Measurements from ENCODE around the gene ORC4.
"Not testable (repeated sequence)": the region's sequence is repeated elsewhere in the genome, so short reads cannot be mapped to it uniquely, and the experiment has no call there.

The ORC4 gene

DNA sequence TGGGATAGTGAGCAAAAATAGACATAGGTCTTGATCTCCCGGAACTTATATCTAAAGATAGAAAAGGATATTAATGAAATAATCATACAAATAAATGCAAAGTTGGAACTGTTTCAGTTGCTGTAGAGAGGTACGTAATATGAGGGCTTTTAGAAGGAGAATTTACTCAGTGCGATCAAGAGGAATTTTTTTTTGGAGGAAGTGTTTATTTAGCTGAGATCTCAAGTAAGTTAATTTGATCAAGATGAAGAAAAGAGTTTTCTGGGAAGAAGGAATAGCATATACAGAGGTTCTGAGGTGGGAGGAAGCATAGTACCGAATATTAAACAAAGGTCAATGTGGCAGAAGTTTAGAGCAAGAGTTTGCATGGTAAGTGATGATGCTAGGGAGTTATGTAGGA, 11.7 kb upstream of the ORC4 start:
- Histone ChIP-seq H3K36me3 (ENCODE audit: control insufficient read depth, insufficient read depth, low read length) (no peaks in the 10 kb centered on the region), H3K4me3 (ENCODE audit: low read length) (no peak overlapping the region), H3K9ac (ENCODE audit: low read length) (no peak overlapping the region), H3K4me1 (ENCODE audit: control insufficient read depth, insufficient read depth, low read length) (peaks cover 8% of the 10 kb centered on the region), H3K27me3 (ENCODE audit: control insufficient read depth, insufficient read depth, low read length) (no peaks in the 10 kb centered on the region), H3K9me3 (ENCODE audit: control insufficient read depth, low read length) (no peaks in the 10 kb centered on the region)

DNA sequence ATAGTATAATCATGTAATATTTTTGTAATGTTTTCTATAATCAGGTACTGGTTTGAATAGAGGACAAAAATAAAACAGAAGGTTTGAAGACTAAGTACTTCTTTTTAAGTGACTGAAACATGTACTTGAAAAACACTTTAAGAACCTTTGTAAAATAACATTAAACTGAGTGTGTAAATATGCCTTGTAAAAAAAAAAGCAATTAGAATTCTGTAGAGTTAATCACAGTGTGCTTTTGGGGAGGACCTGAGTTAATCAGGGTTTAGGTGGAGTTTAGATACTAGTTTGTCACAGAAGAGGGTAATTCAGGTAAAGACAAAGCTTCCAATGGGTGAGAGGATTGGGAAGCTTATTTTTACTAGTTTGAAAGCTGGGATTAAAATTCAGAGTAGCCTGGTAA, 10.6 kb upstream of the ORC4 start:
- H3K9ac ChIP-seq (ENCODE audit: low read length) = no peak overlapping the region
- H3K36me3 ChIP-seq (ENCODE audit: control insufficient read depth, insufficient read depth, low read length) = no peaks in the 10 kb centered on the region
- no peaks in the 10 kb centered on the region for H3K27me3 ChIP-seq (ENCODE audit: control insufficient read depth, insufficient read depth, low read length)
- no peak overlapping the region for H3K4me3 ChIP-seq (ENCODE audit: low read length)
- peaks cover 8% of the 10 kb centered on the region for H3K4me1 ChIP-seq (ENCODE audit: control insufficient read depth, insufficient read depth, low read length)
- H3K9me3 ChIP-seq (ENCODE audit: control insufficient read depth, low read length) = no peaks in the 10 kb centered on the region

DNA sequence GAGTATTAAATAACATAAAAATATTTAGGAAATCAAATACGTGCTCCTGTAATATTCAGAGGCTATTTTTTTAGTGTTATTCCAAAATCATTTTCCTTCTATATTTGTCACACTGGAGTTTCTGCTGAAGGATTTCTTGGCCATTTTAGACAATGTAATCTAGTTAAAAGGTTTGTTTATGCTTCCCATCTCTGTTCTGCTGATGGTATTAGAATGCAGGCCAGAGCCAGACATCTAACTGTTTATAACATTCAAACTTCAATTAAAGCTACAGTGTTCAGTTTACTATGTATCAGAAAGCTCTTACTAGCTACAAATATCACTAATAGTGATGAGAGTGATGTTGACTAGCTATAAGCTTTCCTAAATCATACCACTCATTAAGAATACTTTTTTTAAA, 8.2 kb upstream of the ORC4 start:
- Histone ChIP-seq H3K4me1 (ENCODE audit: control insufficient read depth, insufficient read depth, low read length) (peaks cover 10% of the 10 kb centered on the region), H3K27me3 (ENCODE audit: control insufficient read depth, insufficient read depth, low read length) (no peaks in the 10 kb centered on the region), H3K4me3 (ENCODE audit: low read length) (no peak overlapping the region), H3K9me3 (ENCODE audit: control insufficient read depth, low read length) (no peaks in the 10 kb centered on the region), H3K36me3 (ENCODE audit: control insufficient read depth, insufficient read depth, low read length) (no peaks in the 10 kb centered on the region), H3K9ac (ENCODE audit: low read length) (no peak overlapping the region)

DNA sequence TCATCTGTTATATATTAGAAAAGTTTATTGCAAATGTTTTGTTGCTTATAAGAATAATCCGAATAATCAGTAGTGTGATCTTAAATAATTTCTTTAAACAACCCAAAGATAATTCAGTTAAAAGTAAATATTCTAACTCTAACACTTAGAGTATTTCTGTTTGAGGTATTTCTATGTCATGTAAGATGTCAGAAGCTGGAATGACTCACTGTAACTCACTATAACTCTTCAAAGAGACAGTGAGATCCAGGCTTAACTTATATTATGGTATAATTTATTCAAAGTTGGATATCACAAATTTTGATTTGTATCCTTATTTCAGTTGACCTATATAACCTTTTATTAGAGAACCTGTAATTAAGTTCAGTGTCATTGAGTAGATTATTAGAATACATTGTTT, 7.3 kb upstream of the ORC4 start:
- no peaks in the 10 kb centered on the region for H3K9me3 ChIP-seq (ENCODE audit: control insufficient read depth, low read length)
- H3K36me3 ChIP-seq (ENCODE audit: control insufficient read depth, insufficient read depth, low read length) = no peaks in the 10 kb centered on the region
- H3K4me1 ChIP-seq (ENCODE audit: control insufficient read depth, insufficient read depth, low read length) = peaks cover 12% of the 10 kb centered on the region
- H3K4me3 ChIP-seq (ENCODE audit: low read length) = no peak overlapping the region
- no peak overlapping the region for H3K9ac ChIP-seq (ENCODE audit: low read length)
- no peaks in the 10 kb centered on the region for H3K27me3 ChIP-seq (ENCODE audit: control insufficient read depth, insufficient read depth, low read length)

DNA sequence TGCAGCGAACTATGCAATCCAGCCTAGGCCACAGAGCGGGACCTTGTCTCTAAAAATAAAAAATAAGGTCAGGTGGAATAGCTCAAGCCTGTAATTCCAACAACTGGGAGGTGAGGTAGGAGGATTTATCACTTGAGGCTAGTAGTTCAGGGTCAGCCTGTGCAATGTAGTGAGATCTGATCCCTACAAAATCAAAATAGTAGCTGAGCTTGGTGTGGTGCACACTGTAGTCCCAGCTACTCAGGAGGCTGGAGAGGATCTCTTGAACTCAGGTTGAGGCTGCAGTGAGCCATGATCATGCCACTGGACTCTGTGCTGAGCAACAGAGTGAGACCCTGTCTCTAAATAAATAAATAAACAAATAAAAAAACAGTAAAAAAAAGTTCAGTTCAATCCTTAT, 6.0 kb upstream of the ORC4 start:
- peaks cover 4% of the 10 kb centered on the region for H3K4me1 ChIP-seq (ENCODE audit: control insufficient read depth, insufficient read depth, low read length)
- no peak overlapping the region for H3K9ac ChIP-seq (ENCODE audit: low read length)
- H3K4me3 ChIP-seq (ENCODE audit: low read length) = no peak overlapping the region
- H3K27me3 ChIP-seq (ENCODE audit: control insufficient read depth, insufficient read depth, low read length) = no peaks in the 10 kb centered on the region
- no peaks in the 10 kb centered on the region for H3K9me3 ChIP-seq (ENCODE audit: control insufficient read depth, low read length)
- no peaks in the 10 kb centered on the region for H3K36me3 ChIP-seq (ENCODE audit: control insufficient read depth, insufficient read depth, low read length)

DNA sequence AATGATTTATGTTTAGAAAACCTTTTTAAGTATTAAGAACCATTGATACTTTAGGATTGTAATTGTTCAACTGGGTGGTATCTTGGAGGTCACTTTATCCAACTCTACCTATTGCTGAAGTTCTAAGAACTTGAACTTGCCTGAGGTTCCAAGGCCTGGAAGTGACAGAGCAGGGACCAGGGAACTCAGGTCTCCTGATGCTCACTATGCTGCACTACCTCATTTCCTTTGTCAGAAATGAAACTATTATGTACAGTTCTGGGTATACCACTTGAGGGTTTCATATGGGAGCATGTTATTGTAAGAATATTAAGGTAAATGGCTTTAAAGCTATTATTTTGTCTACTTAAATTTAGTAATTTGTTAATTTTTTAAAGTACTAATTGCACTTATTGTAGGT, 3.3 kb upstream of the ORC4 start:
- Histone ChIP-seq H3K4me3 (ENCODE audit: low read length) (no peak overlapping the region), H3K4me1 (ENCODE audit: control insufficient read depth, insufficient read depth, low read length) (peaks cover 7% of the 10 kb centered on the region), H3K36me3 (ENCODE audit: control insufficient read depth, insufficient read depth, low read length) (no peaks in the 10 kb centered on the region)

DNA sequence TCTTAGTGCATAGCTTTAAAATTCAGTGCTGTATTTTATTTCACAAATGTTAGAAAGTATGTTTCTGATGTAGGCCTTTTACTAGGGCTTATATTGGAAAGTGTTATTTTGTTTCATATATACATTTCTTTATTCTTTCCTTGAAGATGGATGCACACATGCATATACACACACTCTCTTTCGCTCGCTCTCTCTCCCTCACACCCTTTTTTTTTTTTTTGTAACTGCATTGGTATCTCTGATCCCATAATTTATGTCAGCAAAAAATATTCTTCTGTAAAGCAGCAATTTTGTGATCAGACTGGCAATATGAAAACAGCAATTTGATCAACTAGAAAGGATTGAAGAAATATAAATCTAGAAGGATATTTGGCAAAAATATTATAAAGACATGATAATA, 2.3 kb upstream of the ORC4 start:
- H3K9ac ChIP-seq (ENCODE audit: low read length) = no peak overlapping the region
- H3K27me3 ChIP-seq (ENCODE audit: control insufficient read depth, insufficient read depth, low read length) = no peaks in the 10 kb centered on the region
- H3K9me3 ChIP-seq (ENCODE audit: control insufficient read depth, low read length) = no peaks in the 10 kb centered on the region
- no peak overlapping the region for H3K4me3 ChIP-seq (ENCODE audit: low read length)
- H3K36me3 ChIP-seq (ENCODE audit: control insufficient read depth, insufficient read depth, low read length) = no peaks in the 10 kb centered on the region
- H3K4me1 ChIP-seq (ENCODE audit: control insufficient read depth, insufficient read depth, low read length) = peaks cover 7% of the 10 kb centered on the region

More for the DNA sequence above, 3.3 kb upstream of the ORC4 start:
- H3K9ac ChIP-seq (ENCODE audit: low read length) = no peak overlapping the region
- H3K27me3 ChIP-seq (ENCODE audit: control insufficient read depth, insufficient read depth, low read length) = no peaks in the 10 kb centered on the region
- no peaks in the 10 kb centered on the region for H3K9me3 ChIP-seq (ENCODE audit: control insufficient read depth, low read length)

DNA sequence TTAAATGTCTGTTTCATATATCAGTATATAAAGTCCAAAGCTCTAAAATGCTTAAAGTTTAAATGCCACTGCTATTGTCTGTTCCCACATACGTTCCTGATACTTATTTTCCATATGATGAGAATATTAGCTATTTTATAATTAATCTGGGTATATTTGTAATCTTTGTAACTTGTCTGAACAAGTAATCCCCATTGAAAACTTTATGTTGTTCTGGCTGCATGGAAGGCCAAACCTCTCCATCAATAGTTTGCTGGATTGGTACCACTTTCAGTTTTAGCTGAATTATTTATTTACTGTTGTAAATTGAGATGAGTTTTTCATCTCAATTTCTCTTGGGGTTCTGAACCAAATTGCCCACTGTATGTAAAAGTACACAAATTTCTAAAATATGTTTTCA, 1.8 kb upstream of the ORC4 start:
- Histone ChIP-seq H3K36me3 (ENCODE audit: control insufficient read depth, insufficient read depth, low read length) (no peaks in the 10 kb centered on the region), H3K27me3 (ENCODE audit: control insufficient read depth, insufficient read depth, low read length) (no peaks in the 10 kb centered on the region), H3K4me3 (ENCODE audit: low read length) (no peak overlapping the region), H3K9ac (ENCODE audit: low read length) (peak overlapping the region; percentile 97), H3K4me1 (ENCODE audit: control insufficient read depth, insufficient read depth, low read length) (peaks cover 7% of the 10 kb centered on the region), H3K9me3 (ENCODE audit: control insufficient read depth, low read length) (no peaks in the 10 kb centered on the region)

DNA sequence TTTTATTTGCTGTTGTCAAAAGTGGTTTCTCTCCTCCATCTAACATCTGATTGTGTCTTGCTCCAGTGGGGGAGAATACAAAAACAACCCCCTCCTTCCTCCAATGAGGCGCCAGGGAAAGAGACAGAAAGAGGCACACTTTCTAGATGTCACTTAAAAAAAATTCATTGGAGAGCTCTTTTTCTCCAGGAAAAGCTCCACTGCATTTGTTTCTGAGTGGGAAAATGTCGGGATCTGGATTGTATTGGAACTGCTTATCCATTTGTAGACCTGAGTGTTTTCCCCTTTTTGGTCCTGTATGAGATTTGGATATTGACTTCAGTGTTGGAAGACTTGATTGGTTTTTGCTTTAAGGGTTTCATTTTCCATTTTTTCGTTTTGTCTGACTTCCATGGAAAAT, 1.3 kb upstream of the ORC4 start:
- Histone ChIP-seq H3K4me1 (ENCODE audit: control insufficient read depth, insufficient read depth, low read length) (peaks cover 7% of the 10 kb centered on the region), H3K4me3 (ENCODE audit: low read length) (peak overlapping the region; percentile 90), H3K27me3 (ENCODE audit: control insufficient read depth, insufficient read depth, low read length) (no peaks in the 10 kb centered on the region), H3K9me3 (ENCODE audit: control insufficient read depth, low read length) (no peaks in the 10 kb centered on the region), H3K36me3 (ENCODE audit: control insufficient read depth, insufficient read depth, low read length) (no peaks in the 10 kb centered on the region), H3K9ac (ENCODE audit: low read length) (peak overlapping the region; percentile 97)

DNA sequence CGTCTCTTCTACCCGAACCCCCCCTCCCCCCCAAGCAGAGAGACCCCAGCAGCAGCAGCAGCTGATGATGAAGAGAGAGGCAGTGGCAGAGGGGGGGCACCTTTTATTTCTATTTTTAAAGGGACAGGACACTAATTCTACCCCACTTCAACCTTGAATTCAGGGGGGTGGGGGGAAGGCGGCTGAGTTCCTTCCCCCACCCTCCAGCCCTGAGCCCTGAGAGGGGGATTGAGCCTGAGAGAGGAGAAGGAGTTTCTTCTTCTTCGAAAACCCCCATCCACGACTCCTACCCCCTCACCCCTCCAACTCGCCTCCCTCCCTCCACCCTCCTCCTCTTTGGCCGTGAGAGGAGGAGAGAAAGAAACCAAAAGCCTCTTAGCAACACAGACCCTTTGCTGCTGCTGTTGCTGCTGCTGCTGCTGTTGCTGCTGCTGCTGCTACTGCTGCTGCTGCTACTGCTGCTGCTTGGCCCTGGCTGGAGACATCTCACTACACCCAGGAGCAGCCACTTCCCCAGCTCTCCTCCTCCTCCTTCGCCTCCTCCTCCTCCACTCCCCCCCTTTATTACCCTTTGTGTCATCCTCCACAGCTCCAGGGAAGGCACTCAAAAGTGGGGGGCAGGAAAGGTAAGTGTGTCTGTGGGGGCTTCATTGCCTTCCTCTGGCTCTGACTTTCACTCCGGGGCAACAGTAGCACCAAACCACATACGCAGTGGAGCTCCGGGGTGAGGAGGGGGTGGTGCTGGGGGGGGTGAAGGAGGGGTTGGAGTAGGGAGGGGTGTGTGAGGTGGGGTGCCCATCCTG, 723 bp upstream of the ORC4 start, which contains the start of gene MBD5:
MBD5 (plus strand) TSS at position 33 of the 803 bp plus-strand sequence.
- H3K4me3 ChIP-seq (ENCODE audit: low read length) = peak within 1 kb of the TSS; percentile 90
- no peaks in the 10 kb centered on the region for H3K36me3 ChIP-seq (ENCODE audit: control insufficient read depth, insufficient read depth, low read length)
- H3K27me3 ChIP-seq (ENCODE audit: control insufficient read depth, insufficient read depth, low read length) = no peaks in the 10 kb centered on the region
- peaks cover 7% of the 10 kb centered on the region for H3K4me1 ChIP-seq (ENCODE audit: control insufficient read depth, insufficient read depth, low read length)
- peak within 1 kb of the TSS; percentile 97 for H3K9ac ChIP-seq (ENCODE audit: low read length)
- H3K9me3 ChIP-seq (ENCODE audit: control insufficient read depth, low read length) = no peaks in the 10 kb centered on the region

DNA sequence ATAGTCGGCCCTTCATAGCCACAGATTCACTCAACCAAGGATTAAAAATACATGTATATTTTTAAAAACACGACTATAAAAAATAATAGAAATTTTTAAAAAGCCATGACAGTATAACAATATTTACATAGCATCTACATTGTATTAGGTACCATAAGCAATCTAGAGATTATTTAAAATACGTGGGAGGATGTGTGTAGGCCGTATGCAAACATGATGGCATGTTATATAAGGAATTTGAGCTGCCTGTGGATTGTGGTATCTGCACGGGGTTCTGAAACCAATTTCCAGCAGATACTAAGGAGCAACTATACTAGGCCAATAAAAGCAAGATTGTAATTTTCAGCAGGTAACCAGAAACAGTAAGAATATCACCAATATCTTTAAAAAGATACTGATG, 5.9 kb downstream of the ORC4 start:
- no peaks in the 10 kb centered on the region for H3K36me3 ChIP-seq (ENCODE audit: control insufficient read depth, insufficient read depth, low read length)
- H3K4me1 ChIP-seq (ENCODE audit: control insufficient read depth, insufficient read depth, low read length) = peaks cover 4% of the 10 kb centered on the region
- no peaks in the 10 kb centered on the region for H3K9me3 ChIP-seq (ENCODE audit: control insufficient read depth, low read length)
- no peak overlapping the region for H3K9ac ChIP-seq (ENCODE audit: low read length)
- H3K27me3 ChIP-seq (ENCODE audit: control insufficient read depth, insufficient read depth, low read length) = no peaks in the 10 kb centered on the region
- no peak overlapping the region for H3K4me3 ChIP-seq (ENCODE audit: low read length)

DNA sequence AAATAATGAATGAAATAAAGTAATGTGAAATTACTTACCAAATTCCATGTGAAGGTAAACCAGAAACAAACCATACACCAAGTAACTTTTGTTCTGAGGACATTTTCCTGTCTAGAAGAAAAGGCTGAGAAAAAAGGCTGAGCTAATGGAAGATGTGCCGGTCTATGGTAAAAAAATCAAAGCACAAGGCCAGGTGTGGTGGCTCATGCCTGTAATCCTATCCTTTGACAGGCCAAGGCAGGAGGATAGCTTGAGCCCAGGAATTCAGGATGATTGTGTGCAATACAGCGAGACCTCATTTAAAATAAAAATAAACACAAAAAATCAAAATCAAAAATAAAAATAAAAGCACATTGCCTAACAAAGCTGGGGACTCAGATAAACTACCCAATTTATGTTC, 6.7 kb downstream of the ORC4 start:
- Histone ChIP-seq H3K9me3 (ENCODE audit: control insufficient read depth, low read length) (no peaks in the 10 kb centered on the region), H3K4me3 (ENCODE audit: low read length) (no peak overlapping the region), H3K27me3 (ENCODE audit: control insufficient read depth, insufficient read depth, low read length) (no peaks in the 10 kb centered on the region), H3K36me3 (ENCODE audit: control insufficient read depth, insufficient read depth, low read length) (no peaks in the 10 kb centered on the region), H3K4me1 (ENCODE audit: control insufficient read depth, insufficient read depth, low read length) (peaks cover under 1% of the 10 kb centered on the region), H3K9ac (ENCODE audit: low read length) (no peak overlapping the region)

DNA sequence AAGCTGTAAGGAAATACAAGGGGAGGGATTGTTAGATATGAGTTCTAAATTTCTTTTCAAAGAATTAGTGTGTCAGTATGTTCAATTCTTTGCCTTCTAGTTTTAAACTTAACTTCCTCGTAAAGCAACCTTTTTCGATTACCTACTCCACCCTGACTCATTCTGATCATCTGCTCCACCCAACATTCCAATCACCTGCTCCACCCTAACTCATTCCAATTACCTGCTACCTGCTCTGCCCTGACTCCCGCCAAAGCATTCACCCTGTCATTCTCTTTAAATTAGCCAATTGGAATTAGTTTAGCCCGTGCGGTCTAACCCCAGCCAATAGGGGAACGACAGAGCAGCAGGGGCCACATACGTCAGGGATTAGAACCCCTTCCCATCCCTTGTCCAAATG, 12.1 kb downstream of the ORC4 start:
- H3K9me3 ChIP-seq (ENCODE audit: control insufficient read depth, low read length); H3K9ac ChIP-seq (ENCODE audit: low read length); H3K4me1 ChIP-seq (ENCODE audit: control insufficient read depth, insufficient read depth, low read length); H3K27me3 ChIP-seq (ENCODE audit: control insufficient read depth, insufficient read depth, low read length); H3K36me3 ChIP-seq (ENCODE audit: control insufficient read depth, insufficient read depth, low read length); H3K4me3 ChIP-seq (ENCODE audit: low read length): not testable (repeated sequence)

All from mucosa of stomach (tissue), 1 donor.